ENCODE results near the gene RPS3A. TPM values are rescaled to one million over a fixed set of nuclear protein-coding genes. Genes with fewer than 3 reads are reported as not detected.

RPS3A gene
- total and polyA plus RNA-seq, 9 of the 15 experiments (the other 6 are each of a cell fraction or from before 2014, with no cell fraction given), result 2,102 to 5,488 (median 3,554) TPM

GRCh38 chr4:151139814-151140213 is 40.4 kb downstream of the RPS3A start:
- no peak overlapping the region for H3K9ac ChIP-seq (ENCODE audit: insufficient read depth in 1 of 2, low read depth in 2 of 2, low read length in 2 of 2)
- no peaks in the 10 kb centered on the region for H3K79me2 ChIP-seq (ENCODE audit: control insufficient read depth, insufficient read depth, low read length)
- no peaks in the 10 kb centered on the region for H4K20me1 ChIP-seq (replicated peaks; ENCODE audit: control insufficient read depth, insufficient read depth, low read length)
- DNase-seq (ENCODE audit: extremely low read depth in 1 of 4, low spot score in 3 of 4), result no peak
- ATAC-seq, result no peak
- no TSS peak for BruUV-seq (replicated peaks)
- H3K9me3 ChIP-seq (replicated peaks; ENCODE audit: control insufficient read depth, insufficient read depth, low read depth, low read length), result no peaks in the 10 kb centered on the region
- H3K27ac ChIP-seq (ENCODE audit: extremely low read depth, low read depth, low read length), result no peak overlapping the region
- no peaks in the 10 kb centered on the region for H3K9me1 ChIP-seq (ENCODE audit: control insufficient read depth, insufficient read depth, low read length)
- 0% methylated on average over 1 of the region's 1 CpG for WGBS (ENCODE audit: insufficient coverage, low coverage, missing lambda C conversion rate)
- in situ Hi-C loops (cut with MboI), result no loop called here
- H2AFZ ChIP-seq (ENCODE audit: low read depth, low read length), result no peak overlapping the region
- H3K4me1 ChIP-seq (replicated peaks in 1 of 2; ENCODE audit: control insufficient read depth in 2 of 2, insufficient read depth in 2 of 2, low read length in 2 of 2), result no peaks in the 10 kb centered on the region
- POLR2A ChIA-PET, result no interaction called here
- H3K36me3 ChIP-seq (ENCODE audit: control insufficient read depth, insufficient read depth, low read length), result no peaks in the 10 kb centered on the region
- CTCF ChIA-PET (ENCODE audit: low intra/inter-chr PET ratio), result no interaction called here
- intact Hi-C loops (cut with micrococcal nuclease), result no loop called here
- peaks cover 5 to 6% of the 10 kb centered on the region in 2 experiments; a peak in 4 of 5 replicates for H3K27me3 ChIP-seq (ENCODE audit: control insufficient read depth in 2 of 2, insufficient read depth in 2 of 2, low read length in 2 of 2)
- H3K4me3 ChIP-seq, result no peak overlapping the region
- no peak overlapping the region for H3K4me2 ChIP-seq (ENCODE audit: insufficient read depth, low read length)
- FAIRE-seq, result no peak
- TF ChIP-seq ATF4 (CRISPR knock-in tag; IDR thresholded peaks at IDR 0.05) (no peak), ZNF449 (CRISPR knock-in tag; IDR thresholded peaks at IDR 0.05) (no peak), NKRF (IDR thresholded peaks at IDR 0.05; ENCODE audit: borderline replicate concordance) (no peak), KLF6 (CRISPR knock-in tag; IDR thresholded peaks at IDR 0.05; ENCODE audit: borderline replicate concordance) (no peak), TSHZ1 (CRISPR knock-in tag; IDR thresholded peaks at IDR 0.05) (no peak), FUS (optimal IDR thresholded peaks at IDR 0.05; ENCODE audit: low read depth, low read length) (no peak), NFYB (IDR thresholded peaks at IDR 0.05; ENCODE audit: extremely low read depth, insufficient read length) (no peak)
